Inflammatory macrophage treated with lipopolysaccharide for 1 hour (primary cell): ENCODE results near the gene GUCY1B1.

Source experiments
- DNase-seq, 2 donors: peaks; one replicate each; pipeline ENCODE4 v3.0.0-alpha.2; 2020 to 2022

The GUCY1B1 gene

DNA sequence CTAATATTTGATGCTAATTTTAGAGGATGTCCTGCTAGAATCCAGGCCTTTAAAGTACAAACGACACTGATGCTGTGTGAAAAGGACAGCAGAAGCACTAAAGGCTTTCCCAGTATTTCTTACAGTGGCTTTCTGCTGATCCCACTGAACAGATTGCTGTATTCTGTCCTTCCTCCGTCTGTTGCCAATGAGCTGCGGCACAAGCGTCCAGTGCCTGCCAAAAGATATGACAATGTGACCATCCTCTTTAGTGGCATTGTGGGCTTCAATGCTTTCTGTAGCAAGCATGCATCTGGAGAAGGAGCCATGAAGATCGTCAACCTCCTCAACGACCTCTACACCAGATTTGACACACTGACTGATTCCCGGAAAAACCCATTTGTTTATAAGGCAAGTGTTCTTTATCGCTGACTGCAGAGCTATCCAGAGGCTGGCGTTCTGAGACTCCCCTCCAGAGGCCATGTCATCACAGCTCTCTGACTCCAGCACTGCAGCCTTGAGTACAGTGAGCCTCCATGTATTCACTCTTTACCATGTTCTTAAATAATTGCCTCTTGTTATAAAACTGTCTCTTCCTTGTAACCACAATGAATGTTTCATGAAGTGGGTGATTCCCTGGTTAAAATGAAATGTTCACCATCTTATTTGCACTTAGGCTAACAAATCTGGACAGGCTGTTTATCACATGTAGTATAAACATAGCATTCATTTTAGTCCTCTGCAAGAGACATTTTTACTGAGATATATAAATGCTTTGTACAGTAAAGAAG, 43.6 kb downstream of the GUCY1B1 start:
- DNase-seq: no peak

DNA sequence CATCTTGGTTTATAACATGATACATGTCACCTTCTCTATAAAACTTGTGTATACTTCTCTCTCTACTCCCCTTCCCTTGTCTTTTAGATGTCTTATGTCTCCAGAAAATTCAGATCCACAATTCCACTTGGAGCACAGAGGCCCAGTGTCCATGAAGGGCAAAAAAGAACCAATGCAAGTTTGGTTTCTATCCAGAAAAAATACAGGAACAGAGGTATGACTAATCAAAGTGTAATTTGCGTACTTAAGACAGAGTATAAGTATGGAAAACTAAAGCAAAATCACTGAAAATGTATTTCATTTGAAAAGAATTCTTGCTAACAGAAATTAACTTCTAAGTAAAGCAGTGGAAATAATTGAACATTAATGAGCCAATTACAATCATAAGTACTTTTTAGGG, 46.2 kb downstream of the GUCY1B1 start:
- DNase-seq: no peak

- no peak for DNase-seq
These were observed 48.2 kb downstream of the GUCY1B1 start for GRCh38 chr4:155807021-155807420.

GRCh38 chr4:155809835-155810234, 51.0 kb downstream of the GUCY1B1 start:
- DNase-seq: peak; percentile 62 to 77

- DNase-seq: no peak
These were observed 52.3 kb downstream of the GUCY1B1 start for GRCh38 chr4:155811083-155811482.

DNA sequence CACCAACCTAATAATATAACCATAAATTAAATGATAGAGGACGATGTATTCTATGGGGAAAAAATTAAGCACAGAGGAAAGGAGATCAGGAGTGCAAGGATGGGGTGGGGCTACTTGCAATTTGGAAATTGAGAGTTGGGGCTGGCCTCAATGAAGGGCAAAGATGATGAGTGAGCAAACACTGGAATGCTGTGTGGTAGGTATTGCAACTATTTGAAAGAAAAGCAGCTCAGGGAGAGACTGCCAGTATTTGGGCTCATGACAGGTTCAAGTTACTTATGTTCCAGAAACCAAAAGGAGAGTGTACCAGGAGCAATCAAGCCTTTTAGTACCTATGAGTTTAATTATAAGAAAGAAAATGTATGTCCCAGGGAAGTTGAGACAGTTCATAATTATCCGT, 59.8 kb downstream of the GUCY1B1 start:
- DNase-seq: no peak

GRCh38 chr4:155819066-155819465, 60.2 kb downstream of the GUCY1B1 start:
- no peak for DNase-seq

DNA sequence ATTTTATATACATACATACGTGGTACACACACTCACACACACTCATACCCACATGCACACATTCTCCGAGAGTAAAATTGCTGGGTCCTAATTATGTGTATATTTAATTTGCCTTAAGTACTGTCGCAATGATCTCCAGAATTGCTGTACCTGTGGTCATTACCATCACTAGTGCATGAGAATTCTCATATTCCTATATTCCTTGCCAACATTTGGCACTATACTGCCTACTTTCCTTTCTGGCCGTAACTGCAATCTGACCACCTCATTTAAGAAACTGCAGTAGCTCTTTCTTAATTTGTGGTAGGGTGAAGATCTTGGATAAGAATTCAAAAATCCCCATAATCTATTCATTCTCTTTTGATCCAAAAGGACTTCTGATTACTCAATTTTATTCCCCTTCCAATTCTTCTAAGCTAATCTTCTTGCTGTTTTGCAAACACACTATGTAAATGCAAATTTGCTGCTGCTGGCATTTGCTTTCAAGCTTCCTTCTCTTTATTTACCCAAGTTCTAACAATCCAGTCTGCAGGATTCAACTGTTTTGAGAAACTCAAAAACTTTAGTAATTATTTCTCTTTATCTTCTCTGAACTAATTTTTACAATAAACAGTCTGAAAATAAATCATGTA, 62.2 kb downstream of the GUCY1B1 start:
- DNase-seq: no peak

GRCh38 chr4:155822572-155822971, 63.8 kb downstream of the GUCY1B1 start:
- no peak for DNase-seq

DNA sequence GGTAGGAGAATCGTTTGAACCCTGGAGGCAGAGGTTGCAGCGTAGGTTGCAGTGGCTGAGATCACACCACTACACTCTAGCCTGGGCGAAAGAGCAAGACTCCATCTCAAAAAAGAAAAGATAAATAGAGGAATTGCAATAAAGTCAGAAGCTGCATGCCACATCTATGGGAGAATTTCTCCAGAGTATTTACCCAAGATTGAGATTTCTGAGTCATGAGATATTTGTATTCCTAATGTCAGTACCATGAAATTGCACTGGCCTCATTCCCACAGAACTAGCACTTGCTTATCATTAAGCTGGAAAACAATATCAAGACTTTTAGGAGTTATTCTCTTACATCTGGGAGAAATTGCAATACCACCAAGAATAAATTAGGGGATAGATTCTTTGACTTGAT, 69.8 kb downstream of the GUCY1B1 start:
- no peak for DNase-seq

DNA sequence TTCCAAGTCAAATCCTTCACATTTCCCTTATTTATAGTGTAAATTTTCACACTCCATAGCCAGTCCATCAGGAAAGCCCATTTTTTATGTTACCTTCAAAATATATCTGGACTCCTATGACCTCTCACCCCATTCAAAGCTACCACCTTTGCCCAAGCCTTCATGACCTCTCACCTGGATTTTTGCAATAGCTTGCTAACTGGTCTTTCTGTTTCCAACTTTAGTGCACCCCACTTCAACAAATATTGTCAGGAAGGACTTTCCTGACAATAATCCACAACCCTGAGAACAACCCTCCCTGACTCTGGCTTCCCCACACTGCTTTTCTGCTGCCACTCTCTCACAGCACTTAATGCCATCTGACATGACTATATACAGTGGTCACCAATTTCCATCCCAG, 73.8 kb downstream of the GUCY1B1 start:
- DNase-seq: no peak

DNA sequence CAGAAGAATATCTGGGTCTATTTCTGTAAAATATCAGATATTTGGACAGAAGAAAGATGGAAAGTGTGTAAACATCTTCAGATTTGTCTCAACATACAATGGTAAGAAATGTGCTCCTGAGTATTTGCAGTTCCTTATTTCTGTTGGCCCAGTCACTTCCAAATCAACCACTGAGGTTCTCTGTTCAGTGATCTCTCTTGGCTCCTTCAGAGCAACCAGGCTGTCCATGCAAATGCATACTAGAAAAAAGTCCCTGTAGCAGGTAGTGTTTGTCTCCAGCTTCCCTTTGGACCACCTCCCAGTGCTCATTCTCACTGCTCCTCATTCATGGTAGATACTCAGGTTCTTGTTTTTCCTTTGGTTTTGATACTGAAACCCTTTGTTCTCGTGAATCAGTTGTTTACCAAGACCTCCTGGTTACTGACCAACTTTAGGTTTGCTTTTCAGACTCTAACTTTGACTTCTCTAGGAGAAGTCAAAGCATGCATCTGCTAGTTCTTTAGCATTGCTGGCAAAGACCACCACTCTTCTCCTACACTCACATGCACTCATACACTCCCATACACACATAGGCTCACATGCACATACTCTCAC, 78.5 kb downstream of the GUCY1B1 start:
- no peak for DNase-seq

GRCh38 chr4:155842080-155842479, 83.3 kb downstream of the GUCY1B1 start:
- no peak for DNase-seq

GRCh38 chr4:155846929-155847328, 88.1 kb downstream of the GUCY1B1 start:
- DNase-seq: no peak

DNA sequence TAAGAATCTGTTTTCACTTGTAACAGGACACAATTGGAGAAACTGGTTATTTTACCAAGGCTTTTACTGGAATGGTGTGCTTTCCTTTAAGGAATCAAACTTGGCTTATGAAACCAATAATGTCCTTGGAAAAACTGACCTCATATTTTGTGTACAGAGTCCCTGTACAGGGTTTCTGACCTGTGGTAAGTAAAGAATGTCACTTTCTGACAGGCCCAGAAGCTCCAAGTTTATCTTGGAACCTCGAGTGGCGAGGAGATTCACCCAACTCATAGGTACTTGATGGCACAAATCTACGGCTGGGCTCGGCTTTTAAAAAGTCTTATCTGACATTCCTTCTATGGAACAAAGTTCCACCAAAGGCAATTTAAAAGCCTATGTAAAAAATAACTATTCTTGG, 90.2 kb downstream of the GUCY1B1 start:
- no peak for DNase-seq

DNA sequence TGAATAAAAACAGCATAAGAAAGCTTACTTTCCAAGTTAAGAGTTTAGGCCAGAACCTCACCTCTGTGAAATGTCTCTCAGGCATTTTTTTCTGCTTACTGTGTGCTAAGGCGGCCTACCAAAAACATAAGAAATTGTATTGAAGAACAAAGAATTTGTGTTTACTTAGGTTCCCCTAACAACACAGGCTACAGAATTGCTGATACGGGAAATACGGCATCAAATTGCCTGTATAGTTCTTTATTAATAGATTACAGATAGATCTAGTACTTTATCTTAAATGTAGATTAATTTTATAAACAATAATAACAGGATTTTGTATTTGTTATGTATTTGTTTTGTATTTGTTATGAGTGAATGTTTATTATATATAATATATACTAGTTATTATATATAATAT, 94.4 kb downstream of the GUCY1B1 start:
- no peak for DNase-seq

DNA sequence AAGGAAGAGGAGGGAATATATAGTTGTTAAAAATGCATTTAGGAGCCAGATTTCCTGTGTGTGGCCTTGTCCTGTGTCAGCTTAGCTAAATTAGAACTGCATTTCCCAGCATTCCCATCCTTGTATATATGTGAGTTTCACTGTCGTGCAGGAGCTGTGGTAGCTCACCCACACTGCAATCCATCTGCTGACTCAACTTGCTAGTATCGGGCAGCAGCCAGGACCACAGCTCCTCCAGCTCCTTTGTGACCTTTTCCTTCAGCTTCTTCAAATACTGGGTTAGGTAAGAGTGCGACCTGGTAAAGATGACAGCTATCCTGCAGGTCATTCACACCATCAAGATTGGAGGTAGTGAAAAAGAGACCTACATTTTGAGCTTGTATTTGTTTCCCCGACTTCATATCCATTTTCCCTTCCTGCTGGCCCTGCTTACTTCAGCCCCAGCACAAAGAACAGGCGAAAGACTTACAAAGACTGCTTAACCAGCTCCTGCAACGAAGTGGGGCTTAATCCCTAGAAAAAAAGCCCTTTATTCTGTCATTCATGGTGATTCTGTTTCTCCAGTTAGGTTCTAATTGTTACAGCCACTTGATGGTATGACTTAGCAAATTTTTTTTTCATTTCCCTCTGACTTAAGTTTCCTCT, 95.9 kb downstream of the GUCY1B1 start:
- no peak for DNase-seq

GRCh38 chr4:155855897-155856296, 97.1 kb downstream of the GUCY1B1 start:
- no peak for DNase-seq
